ENCODE measurements around the gene S100A7. TPM values are rescaled to one million over a fixed set of nuclear protein-coding genes. Genes with fewer than 3 reads are reported as not detected.

S100A7 gene
- polyA plus RNA-seq, 3 donors = not detected

GRCh38 chr1:153429266-153430165 lies 30.9 kb downstream of the S100A7 start:
- Histone ChIP-seq H3K9me3 (replicated peaks in 1 of 2; ENCODE audit: control insufficient read depth in 1 of 2, insufficient read depth in 1 of 2, low read length in 2 of 2) (no peaks in the 10 kb centered on the region), H3K4me3 (replicated peaks in 1 of 3; ENCODE audit: low read depth in 2 of 3, low read length in 3 of 3) (no peak overlapping the region), H2AFZ (ENCODE audit: insufficient read depth, low read depth, low read length, poor library complexity, severe bottlenecking) (no peak overlapping the region), H3K36me3 (replicated peaks in 1 of 2; ENCODE audit: control insufficient read depth in 1 of 2, insufficient read depth in 2 of 2, low read length in 2 of 2) (no peaks in the 10 kb centered on the region), H3K9ac (ENCODE audit: insufficient read depth, low read length, poor library complexity, severe bottlenecking) (no peak overlapping the region), H4K20me1 (ENCODE audit: insufficient read depth, low read length) (no peaks in the 10 kb centered on the region), H3K4me1 (ENCODE audit: control insufficient read depth in 1 of 2, insufficient read depth in 2 of 2, low read length in 2 of 2) (no peaks in the 10 kb centered on the region), H3K27me3 (ENCODE audit: control insufficient read depth in 2 of 2, insufficient read depth in 2 of 2, low read length in 2 of 2) (no peaks in the 10 kb centered on the region), H3K27ac (ENCODE audit: low read depth in 1 of 2, low read length in 2 of 2) (no peak overlapping the region), H3K4me2 (replicated peaks; ENCODE audit: extremely low read depth, low read length, poor library complexity, severe bottlenecking) (no peak overlapping the region), H3K79me2 (ENCODE audit: insufficient read depth, low read length) (no peaks in the 10 kb centered on the region)
- intact Hi-C loops (cut with micrococcal nuclease) = no loop called here
- no peak for TF ChIP-seq CTCF (IDR thresholded peaks at IDR 0.05)
- H3K36me3 Mint-ChIP-seq = no peaks in the 10 kb centered on the region
- WGBS (ENCODE audit: insufficient coverage) = 96% methylated on average over 7 of the region's 7 CpGs
- no peak overlapping the region for H3K27ac Mint-ChIP-seq
- H3K4me1 Mint-ChIP-seq = no peaks in the 10 kb centered on the region
- H3K27me3 Mint-ChIP-seq (ENCODE audit: low read depth in 3 of 3) = peaks cover 21 to 26% (median 22%) of the 10 kb centered on the region in 3 donors
- H3K4me3 Mint-ChIP-seq = no peak overlapping the region
- no peak for DNase-seq
- H3K9me3 Mint-ChIP-seq = peaks cover 0 to 1% (median 0%) of the 10 kb centered on the region in 7 donors

GRCh38 chr1:153428791-153429190 lies 31.7 kb downstream of the S100A7 start:
- intact Hi-C loops (cut with micrococcal nuclease) = no loop called here
- no peak for TF ChIP-seq CTCF (IDR thresholded peaks at IDR 0.05)
- H3K9ac ChIP-seq (ENCODE audit: insufficient read depth, low read length, poor library complexity, severe bottlenecking) = no peak overlapping the region
- Mint-ChIP-seq H3K27ac (no peak overlapping the region), H3K27me3 (ENCODE audit: low read depth in 3 of 3) (peaks cover 21 to 24% (median 24%) of the 10 kb centered on the region in 3 donors), H3K9me3 (peaks cover 0 to 1% (median 0%) of the 10 kb centered on the region in 7 donors), H3K4me3 (no peak overlapping the region), H3K4me1 (no peaks in the 10 kb centered on the region), H3K36me3 (no peaks in the 10 kb centered on the region)
- no peaks in the 10 kb centered on the region for H3K36me3 ChIP-seq (replicated peaks in 1 of 2; ENCODE audit: control insufficient read depth in 1 of 2, insufficient read depth in 2 of 2, low read length in 2 of 2)
- H4K20me1 ChIP-seq (ENCODE audit: insufficient read depth, low read length) = no peaks in the 10 kb centered on the region
- H3K9me3 ChIP-seq (replicated peaks in 1 of 2; ENCODE audit: control insufficient read depth in 1 of 2, insufficient read depth in 1 of 2, low read length in 2 of 2) = no peaks in the 10 kb centered on the region
- peaks cover 0 to 1% of the 10 kb centered on the region in 2 donors for H3K27me3 ChIP-seq (ENCODE audit: control insufficient read depth in 2 of 2, insufficient read depth in 2 of 2, low read length in 2 of 2)
- no peak overlapping the region for H3K4me2 ChIP-seq (replicated peaks; ENCODE audit: extremely low read depth, low read length, poor library complexity, severe bottlenecking)
- no peak for DNase-seq
- H3K4me3 ChIP-seq (replicated peaks in 1 of 3; ENCODE audit: low read depth in 2 of 3, low read length in 3 of 3) = no peak overlapping the region
- no peaks in the 10 kb centered on the region for H3K4me1 ChIP-seq (ENCODE audit: control insufficient read depth in 1 of 2, insufficient read depth in 2 of 2, low read length in 2 of 2)
- H3K79me2 ChIP-seq (ENCODE audit: insufficient read depth, low read length) = no peaks in the 10 kb centered on the region
- WGBS (ENCODE audit: insufficient coverage) = 76% methylated on average over 6 of the region's 6 CpGs
- no peak overlapping the region for H2AFZ ChIP-seq (ENCODE audit: insufficient read depth, low read depth, low read length, poor library complexity, severe bottlenecking)
- H3K27ac ChIP-seq (ENCODE audit: low read depth in 1 of 2, low read length in 2 of 2) = no peak overlapping the region

All from CD14-positive monocyte (primary cell).